BE2C (cell line): ENCODE data around the gene PRDM4.

ENCODE experiments used
- DNase-seq: peaks from one replicate; pipeline ENCODE4 v3.0.0-alpha.2; 2020
- H3K27me3 ChIP-seq: fragments of 250-450 bp; sonication (Bioruptor Pico); 2 replicates; pipeline ENCODE4 v1.5.1; 2020; ENCODE audit warnings: mild to moderate bottlenecking
- H3K36me3 ChIP-seq: fragments of 250-450 bp; sonication (Bioruptor Pico); 2 replicates; pipeline ENCODE4 v1.5.1; 2020; ENCODE audit warnings: mild to moderate bottlenecking
- H3K4me1 ChIP-seq: fragments of 250-450 bp; sonication (Bioruptor Pico); 2 replicates; pipeline ENCODE4 v1.5.1; 2020
- H3K4me3 ChIP-seq: 2 replicates; pipeline ENCODE4 v1.5.1; 2011; ENCODE audit warnings: low read depth, low read length
- H3K9me3 ChIP-seq: fragments of 250-450 bp; sonication (Bioruptor Pico); 2 replicates; pipeline ENCODE4 v1.5.1; 2020
- CTCF ChIP-seq: IDR thresholded peaks from 2 replicates; pipeline ENCODE4 v1.5.1; 2012; ENCODE audit warnings: mild to moderate bottlenecking, low read depth, low read length

The PRDM4 gene

GRCh38 chr12:107782067-107782466 is 21.1 kb upstream of the PRDM4 start:
- H3K4me1 ChIP-seq = no peaks in the 10 kb centered on the region
- no peak for DNase-seq
- no peaks in the 10 kb centered on the region for H3K36me3 ChIP-seq
- H3K4me3 ChIP-seq = no peak overlapping the region
- no peaks in the 10 kb centered on the region for H3K9me3 ChIP-seq
- peaks cover 22% of the 10 kb centered on the region for H3K27me3 ChIP-seq
- no peak for TF ChIP-seq CTCF

- Histone ChIP-seq H3K4me1 (no peaks in the 10 kb centered on the region), H3K36me3 (no peaks in the 10 kb centered on the region), H3K27me3 (peaks cover 40% of the 10 kb centered on the region), H3K4me3 (no peak overlapping the region), H3K9me3 (no peaks in the 10 kb centered on the region; the same call in 1 of the 2 replicates)
- no peak for TF ChIP-seq CTCF
- DNase-seq = no peak
Measured at GRCh38 chr12:107780298-107780697, 19.4 kb upstream of the PRDM4 start.

- H3K4me1 ChIP-seq = no peaks in the 10 kb centered on the region
- H3K27me3 ChIP-seq = peaks cover 50% of the 10 kb centered on the region
- H3K36me3 ChIP-seq = no peaks in the 10 kb centered on the region
- no peaks in the 10 kb centered on the region; the same call in 1 of the 2 replicates for H3K9me3 ChIP-seq
- TF ChIP-seq CTCF = no peak
- no peak overlapping the region for H3K4me3 ChIP-seq
- DNase-seq = no peak
Measured at GRCh38 chr12:107779077-107779831, 18.3 kb upstream of the PRDM4 start.

GRCh38 chr12:107778383-107779025 is 17.6 kb upstream of the PRDM4 start:
- Histone ChIP-seq H3K27me3 (peaks cover 58% of the 10 kb centered on the region), H3K4me1 (no peaks in the 10 kb centered on the region), H3K4me3 (no peak overlapping the region), H3K9me3 (no peaks in the 10 kb centered on the region; the same call in 1 of the 2 replicates), H3K36me3 (no peaks in the 10 kb centered on the region)
- no peak for TF ChIP-seq CTCF
- no peak for DNase-seq

- Histone ChIP-seq H3K27me3 (peaks cover 72% of the 10 kb centered on the region), H3K9me3 (no peaks in the 10 kb centered on the region; the same call in 1 of the 2 replicates), H3K36me3 (no peaks in the 10 kb centered on the region), H3K4me1 (no peaks in the 10 kb centered on the region), H3K4me3 (no peak overlapping the region)
- TF ChIP-seq CTCF = no peak
- DNase-seq = no peak
Measured at GRCh38 chr12:107776171-107776570, 15.2 kb upstream of the PRDM4 start.
